Chondrocyte (in vitro differentiated cells): ENCODE data around the gene SCMH1. TPM values are rescaled to one million over a fixed set of nuclear protein-coding genes. Genes with fewer than 3 reads are reported as not detected.

Experiments used
- DNase-seq: peaks from one replicate; pipeline ENCODE4 v3.0.0; 2021; ENCODE audit warnings: mixed read lengths, low spot score
- H3K27ac Mint-ChIP-seq: one replicate; pipeline ENCODE4 v1.8.0; 2021; ENCODE audit warnings: mild to moderate bottlenecking, moderate library complexity, mixed read lengths; ENCODE audit not compliant: unreplicated experiment
- H3K27me3 Mint-ChIP-seq: 2 replicates; pipeline ENCODE4 v1.8.0; 2021; ENCODE audit warnings: low read depth, mixed read lengths
- H3K36me3 Mint-ChIP-seq: 2 replicates; pipeline ENCODE4 v1.8.0; 2021; ENCODE audit warnings: low read depth, mixed read lengths
- H3K4me1 Mint-ChIP-seq: 2 replicates; pipeline ENCODE4 v1.8.0; 2021; ENCODE audit warnings: low read depth, mild to moderate bottlenecking, mixed read lengths
- H3K4me3 Mint-ChIP-seq: one replicate; pipeline ENCODE4 v1.8.0; 2021; ENCODE audit warnings: mild to moderate bottlenecking, moderate library complexity, mixed read lengths; ENCODE audit not compliant: unreplicated experiment
- H3K9me3 Mint-ChIP-seq: 2 replicates; pipeline ENCODE4 v1.8.0; 2021; ENCODE audit warnings: low read depth, mixed read lengths
- total RNA-seq: library from RNA; stranded (reverse); gene quantifications from 3 replicates; pipeline ENCODE4 v1.2.1, GENCODE V29; 2021
- TF ChIP-seq, protein P1 (sequence below): fragments of 200-600 bp; sonication (generic); IDR thresholded peaks from 2 replicates; pipeline ENCODE4 v1.5.0; 2021; ENCODE audit warnings: antibody characterized with exemption, mild to moderate bottlenecking, moderate library complexity

SCMH1 gene
- total RNA-seq, 1 donor from 2014 or later, result 29.5 TPM

- no peak overlapping the region for H3K27ac Mint-ChIP-seq
- H3K9me3 Mint-ChIP-seq, result no peaks in the 10 kb centered on the region
- H3K36me3 Mint-ChIP-seq, result peaks cover 66% of the 10 kb centered on the region
These were observed 255.2 kb downstream of the SCMH1 start for GRCh38 chr1:40986956-40987355.

DNA sequence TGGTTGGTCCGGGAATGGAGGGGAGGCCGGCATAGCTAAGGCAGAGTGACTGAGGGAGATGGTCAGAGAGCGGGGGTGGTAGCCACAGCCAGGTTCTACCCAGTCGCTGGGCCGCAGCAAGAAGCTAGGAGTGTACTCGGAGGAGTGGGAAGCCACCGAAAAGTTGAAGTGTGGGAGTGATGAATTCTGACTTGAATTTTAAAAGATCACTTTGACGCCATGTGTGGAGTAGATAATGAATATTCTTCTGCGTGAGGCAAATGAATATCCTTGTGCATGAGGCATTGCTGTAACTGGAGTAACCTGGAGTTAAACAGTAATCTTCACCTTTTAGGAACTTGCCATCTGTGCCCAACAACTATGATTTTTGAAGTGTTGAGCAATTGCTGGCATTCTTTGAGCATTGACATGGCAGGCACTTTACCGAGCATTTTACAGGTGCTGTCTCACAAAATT is 255.8 kb downstream of the SCMH1 start:
- Mint-ChIP-seq H3K4me3 (no peak overlapping the region), H3K27ac (no peak overlapping the region), H3K9me3 (no peaks in the 10 kb centered on the region), H3K4me1 (peaks cover 47% of the 10 kb centered on the region), H3K27me3 (no peaks in the 10 kb centered on the region), H3K36me3 (peaks cover 60% of the 10 kb centered on the region)
- TF ChIP-seq, protein P1, sequence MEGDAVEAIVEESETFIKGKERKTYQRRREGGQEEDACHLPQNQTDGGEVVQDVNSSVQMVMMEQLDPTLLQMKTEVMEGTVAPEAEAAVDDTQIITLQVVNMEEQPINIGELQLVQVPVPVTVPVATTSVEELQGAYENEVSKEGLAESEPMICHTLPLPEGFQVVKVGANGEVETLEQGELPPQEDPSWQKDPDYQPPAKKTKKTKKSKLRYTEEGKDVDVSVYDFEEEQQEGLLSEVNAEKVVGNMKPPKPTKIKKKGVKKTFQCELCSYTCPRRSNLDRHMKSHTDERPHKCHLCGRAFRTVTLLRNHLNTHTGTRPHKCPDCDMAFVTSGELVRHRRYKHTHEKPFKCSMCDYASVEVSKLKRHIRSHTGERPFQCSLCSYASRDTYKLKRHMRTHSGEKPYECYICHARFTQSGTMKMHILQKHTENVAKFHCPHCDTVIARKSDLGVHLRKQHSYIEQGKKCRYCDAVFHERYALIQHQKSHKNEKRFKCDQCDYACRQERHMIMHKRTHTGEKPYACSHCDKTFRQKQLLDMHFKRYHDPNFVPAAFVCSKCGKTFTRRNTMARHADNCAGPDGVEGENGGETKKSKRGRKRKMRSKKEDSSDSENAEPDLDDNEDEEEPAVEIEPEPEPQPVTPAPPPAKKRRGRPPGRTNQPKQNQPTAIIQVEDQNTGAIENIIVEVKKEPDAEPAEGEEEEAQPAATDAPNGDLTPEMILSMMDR, result no peak
- DNase-seq, result no peak

More at GRCh38 chr1:40986956-40987355, 255.2 kb downstream of the SCMH1 start:
- H3K4me3 Mint-ChIP-seq, result no peak overlapping the region
- TF ChIP-seq, protein P1, result no peak
- peaks cover 41% of the 10 kb centered on the region for H3K4me1 Mint-ChIP-seq
- no peaks in the 10 kb centered on the region for H3K27me3 Mint-ChIP-seq
- DNase-seq, result no peak

DNA sequence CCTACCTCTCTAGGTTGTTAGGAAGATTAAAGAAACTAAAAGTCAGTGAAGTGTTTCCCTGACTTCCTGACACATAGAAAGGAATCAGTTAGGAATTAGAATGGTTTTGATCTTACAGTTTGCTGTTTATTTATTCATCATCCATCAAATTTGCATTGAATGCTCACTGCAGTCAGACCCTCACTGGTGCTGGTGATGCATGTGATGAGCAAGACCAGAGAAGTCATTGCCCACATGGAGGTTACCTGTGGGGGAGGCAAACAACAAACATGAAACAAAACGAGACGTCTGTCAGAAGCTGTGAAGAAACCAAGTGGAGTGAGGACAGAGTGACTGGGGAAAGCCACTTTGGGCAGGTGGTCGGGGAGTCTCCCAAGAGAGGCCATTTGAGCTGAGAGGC is 256.2 kb downstream of the SCMH1 start:
- Mint-ChIP-seq H3K9me3 (no peaks in the 10 kb centered on the region), H3K4me1 (peaks cover 52% of the 10 kb centered on the region), H3K27me3 (no peaks in the 10 kb centered on the region), H3K4me3 (no peak overlapping the region), H3K27ac (no peak overlapping the region), H3K36me3 (peaks cover 56% of the 10 kb centered on the region)
- TF ChIP-seq, protein P1, result no peak
- no peak for DNase-seq

DNA sequence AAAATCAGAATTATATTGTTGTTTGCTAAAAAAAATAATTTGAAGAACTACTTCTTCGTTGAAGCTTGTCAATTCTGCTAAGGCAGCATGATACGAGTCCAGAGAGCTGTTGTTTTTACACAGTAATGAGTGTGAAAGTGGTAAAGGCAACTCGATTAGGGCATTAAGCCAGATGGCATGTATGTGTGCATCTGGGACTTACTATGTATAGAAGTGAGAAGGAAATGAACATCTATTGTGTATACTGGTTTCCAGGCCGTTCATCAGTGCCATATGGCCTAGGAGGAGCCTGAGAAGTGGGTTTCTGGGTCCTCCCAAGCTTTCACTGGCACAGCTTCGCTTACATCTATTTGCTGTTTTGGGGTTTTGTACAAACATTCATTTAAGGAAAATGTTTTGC is 256.9 kb downstream of the SCMH1 start:
- Mint-ChIP-seq H3K27ac (no peak overlapping the region), H3K27me3 (no peaks in the 10 kb centered on the region), H3K36me3 (peaks cover 50% of the 10 kb centered on the region), H3K9me3 (no peaks in the 10 kb centered on the region), H3K4me1 (peaks cover 58% of the 10 kb centered on the region), H3K4me3 (no peak overlapping the region)
- no peak for DNase-seq
- TF ChIP-seq, protein P1, result no peak

- no peaks in the 10 kb centered on the region for H3K27me3 Mint-ChIP-seq
- peaks cover 47% of the 10 kb centered on the region for H3K36me3 Mint-ChIP-seq
- H3K9me3 Mint-ChIP-seq, result no peaks in the 10 kb centered on the region
- H3K27ac Mint-ChIP-seq, result no peak overlapping the region
- no peak for DNase-seq
- H3K4me3 Mint-ChIP-seq, result no peak overlapping the region
- TF ChIP-seq, protein P1, result no peak
- peaks cover 58% of the 10 kb centered on the region for H3K4me1 Mint-ChIP-seq
These were observed 257.6 kb downstream of the SCMH1 start for GRCh38 chr1:40984531-40984930.
